Dedifferentiated amniotic fluid mesenchymal stem cell (primary cell): ENCODE data around the gene CLCN6.

Source experiments
- DNase-seq: peaks from one replicate; pipeline ENCODE4 v3.0.0-alpha.2; 2016; ENCODE audit errors: extremely low spot score

The CLCN6 gene

GRCh38 chr1:11831945-11832725 is 26.1 kb downstream of the CLCN6 start:
- no peak for DNase-seq

GRCh38 chr1:11833497-11833896 is 27.5 kb downstream of the CLCN6 start:
- DNase-seq: no peak

DNA sequence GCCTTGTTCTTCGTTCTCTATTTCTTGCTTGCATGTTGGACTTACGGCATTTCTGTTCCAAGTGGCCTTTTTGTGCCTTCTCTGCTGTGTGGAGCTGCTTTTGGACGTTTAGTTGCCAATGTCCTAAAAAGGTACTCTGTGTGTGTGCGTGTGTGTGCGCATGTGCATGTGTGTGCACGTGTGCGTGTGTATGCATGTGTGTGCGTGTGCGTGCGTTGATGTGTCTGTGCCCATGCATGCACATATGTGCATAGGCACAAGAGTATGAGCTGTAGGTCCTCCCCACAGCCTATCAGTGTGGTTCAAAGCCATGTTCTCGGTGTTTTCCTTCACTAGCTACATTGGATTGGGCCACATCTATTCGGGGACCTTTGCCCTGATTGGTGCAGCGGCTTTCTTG is 27.9 kb downstream of the CLCN6 start:
- DNase-seq: no peak

DNA sequence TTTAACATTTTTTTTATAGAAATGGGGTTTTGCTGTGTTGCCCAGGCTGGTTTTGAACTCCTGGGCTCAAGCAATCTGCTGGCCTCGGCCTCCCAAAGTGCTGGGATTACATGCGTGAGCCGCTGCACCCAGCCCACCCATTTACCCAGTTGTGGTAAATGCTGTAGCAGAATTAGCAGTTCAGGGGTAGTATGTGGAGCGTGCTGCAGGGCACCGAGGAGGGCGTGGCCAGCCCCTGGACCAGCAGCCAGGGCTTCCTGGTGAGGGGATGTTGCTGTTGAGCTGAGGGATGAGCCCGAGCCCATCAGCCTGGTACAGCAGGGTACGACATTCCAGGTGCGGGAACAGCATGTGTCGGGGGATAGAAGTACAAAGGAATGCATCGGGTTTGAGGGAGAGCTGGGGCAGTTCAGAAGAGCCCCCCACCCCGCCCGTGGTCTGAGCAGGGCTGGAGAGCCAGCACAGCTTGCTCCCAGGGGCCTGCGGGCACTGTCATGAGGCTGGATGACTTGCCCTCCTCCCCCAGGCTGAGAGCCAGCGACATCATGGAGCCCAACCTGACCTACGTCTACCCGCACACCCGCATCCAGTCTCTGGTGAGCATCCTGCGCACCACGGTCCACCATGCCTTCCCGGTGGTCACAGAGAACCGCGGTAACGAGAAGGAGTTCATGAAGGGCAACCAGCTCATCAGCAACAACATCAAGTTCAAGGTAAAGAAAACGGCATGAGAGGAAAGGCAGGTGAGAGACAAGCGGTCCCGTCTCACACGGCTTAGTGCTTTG is 29.6 kb downstream of the CLCN6 start:
- DNase-seq: no peak

DNA sequence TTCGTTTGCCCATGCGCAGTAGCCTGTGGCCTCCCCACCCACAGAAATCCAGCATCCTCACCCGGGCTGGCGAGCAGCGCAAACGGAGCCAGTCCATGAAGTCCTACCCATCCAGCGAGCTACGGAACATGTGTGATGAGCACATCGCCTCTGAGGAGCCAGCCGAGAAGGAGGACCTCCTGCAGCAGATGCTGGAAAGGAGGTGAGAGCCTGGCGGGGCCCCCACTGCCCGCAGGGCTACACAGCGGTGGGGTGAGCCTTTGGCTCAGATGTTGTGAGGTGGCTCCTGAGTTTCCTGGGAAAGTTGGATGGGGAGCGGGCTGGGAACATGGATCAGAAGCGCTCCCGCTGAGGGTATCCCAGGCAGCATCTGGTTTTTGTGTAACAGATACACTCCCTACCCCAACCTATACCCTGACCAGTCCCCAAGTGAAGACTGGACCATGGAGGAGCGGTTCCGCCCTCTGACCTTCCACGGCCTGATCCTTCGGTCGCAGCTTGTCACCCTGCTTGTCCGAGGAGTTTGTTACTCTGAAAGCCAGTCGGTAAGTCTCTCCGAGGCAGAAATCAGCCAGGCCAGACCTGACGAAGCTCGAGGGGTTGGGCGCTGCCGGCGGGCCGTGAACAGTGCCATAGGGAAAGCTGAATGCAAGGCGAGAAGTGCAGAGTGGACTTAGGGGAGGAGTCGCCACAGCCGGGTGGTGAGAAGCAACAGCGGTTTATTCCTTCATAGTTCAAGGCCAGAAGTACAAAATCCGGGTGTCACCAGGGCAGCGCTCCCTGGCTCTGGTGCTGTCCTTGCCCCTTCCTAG is 31.2 kb downstream of the CLCN6 start:
- DNase-seq: no peak

DNA sequence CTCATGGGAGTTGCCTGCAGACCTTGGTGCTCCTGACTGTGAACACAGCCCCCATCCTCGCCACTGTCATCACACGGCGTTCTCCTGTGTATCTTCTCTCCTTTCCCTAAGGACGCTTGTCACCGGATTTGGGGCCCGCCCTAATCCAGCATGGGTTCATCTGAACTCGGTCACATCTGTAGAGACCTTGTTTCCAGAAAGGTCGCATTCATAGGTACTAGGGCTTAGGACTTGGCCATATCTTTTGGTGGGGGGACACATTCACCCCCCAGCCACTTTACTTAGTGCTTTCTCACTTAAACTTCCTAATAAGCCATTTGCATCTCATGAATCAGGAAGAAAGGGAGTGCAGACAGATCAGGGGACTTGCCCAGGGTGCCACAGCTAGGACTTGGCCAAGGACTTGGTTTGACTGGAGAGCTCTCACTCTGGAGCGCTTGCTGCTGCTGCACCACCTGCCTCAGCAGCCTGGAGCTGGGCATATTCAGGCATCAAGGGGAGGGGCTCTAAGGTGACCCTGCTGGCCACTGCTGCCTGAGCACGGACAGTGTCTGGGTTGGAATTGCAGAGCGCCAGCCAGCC is 31.9 kb downstream of the CLCN6 start:
- DNase-seq: no peak

DNA sequence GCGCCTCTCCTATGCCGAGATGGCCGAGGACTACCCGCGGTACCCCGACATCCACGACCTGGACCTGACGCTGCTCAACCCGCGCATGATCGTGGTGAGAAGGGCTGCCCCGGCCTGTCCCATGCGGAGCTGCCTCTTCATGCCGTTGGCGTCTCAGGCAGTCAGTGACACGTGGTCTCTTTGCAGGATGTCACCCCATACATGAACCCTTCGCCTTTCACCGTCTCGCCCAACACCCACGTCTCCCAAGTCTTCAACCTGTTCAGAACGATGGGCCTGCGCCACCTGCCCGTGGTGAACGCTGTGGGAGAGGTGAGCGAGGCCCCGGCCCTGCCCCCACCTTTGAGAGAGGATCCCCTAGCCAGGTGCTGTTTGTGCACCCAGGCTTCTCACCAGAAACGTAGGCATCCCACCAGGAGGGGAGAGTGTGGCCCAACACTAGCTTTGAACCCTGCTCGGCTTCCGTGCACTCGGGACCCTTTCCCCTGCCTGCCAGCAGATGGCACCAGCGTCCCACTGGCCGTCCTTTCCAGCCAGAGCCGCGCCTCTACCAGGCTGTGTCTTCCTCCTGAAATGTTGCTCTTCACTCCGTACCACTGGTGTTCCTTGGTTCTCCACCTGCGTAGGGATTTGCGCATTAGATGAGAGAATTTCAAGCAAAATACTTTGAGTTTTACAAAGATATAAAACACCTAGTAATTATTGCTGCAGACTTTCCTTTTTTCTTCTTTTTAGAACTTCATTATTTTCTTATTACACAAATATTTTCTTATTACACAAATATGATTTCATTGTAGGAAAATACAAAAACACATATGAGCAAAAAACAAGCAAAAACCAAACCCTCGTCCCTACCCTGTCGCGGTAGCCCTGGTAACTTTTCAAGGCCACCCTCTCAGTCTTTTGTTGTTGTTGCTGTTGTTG is 32.6 kb downstream of the CLCN6 start:
- peak; percentile 40 for DNase-seq

- no peak for DNase-seq
Measured at GRCh38 chr1:11839727-11840705, 34.0 kb downstream of the CLCN6 start.

DNA sequence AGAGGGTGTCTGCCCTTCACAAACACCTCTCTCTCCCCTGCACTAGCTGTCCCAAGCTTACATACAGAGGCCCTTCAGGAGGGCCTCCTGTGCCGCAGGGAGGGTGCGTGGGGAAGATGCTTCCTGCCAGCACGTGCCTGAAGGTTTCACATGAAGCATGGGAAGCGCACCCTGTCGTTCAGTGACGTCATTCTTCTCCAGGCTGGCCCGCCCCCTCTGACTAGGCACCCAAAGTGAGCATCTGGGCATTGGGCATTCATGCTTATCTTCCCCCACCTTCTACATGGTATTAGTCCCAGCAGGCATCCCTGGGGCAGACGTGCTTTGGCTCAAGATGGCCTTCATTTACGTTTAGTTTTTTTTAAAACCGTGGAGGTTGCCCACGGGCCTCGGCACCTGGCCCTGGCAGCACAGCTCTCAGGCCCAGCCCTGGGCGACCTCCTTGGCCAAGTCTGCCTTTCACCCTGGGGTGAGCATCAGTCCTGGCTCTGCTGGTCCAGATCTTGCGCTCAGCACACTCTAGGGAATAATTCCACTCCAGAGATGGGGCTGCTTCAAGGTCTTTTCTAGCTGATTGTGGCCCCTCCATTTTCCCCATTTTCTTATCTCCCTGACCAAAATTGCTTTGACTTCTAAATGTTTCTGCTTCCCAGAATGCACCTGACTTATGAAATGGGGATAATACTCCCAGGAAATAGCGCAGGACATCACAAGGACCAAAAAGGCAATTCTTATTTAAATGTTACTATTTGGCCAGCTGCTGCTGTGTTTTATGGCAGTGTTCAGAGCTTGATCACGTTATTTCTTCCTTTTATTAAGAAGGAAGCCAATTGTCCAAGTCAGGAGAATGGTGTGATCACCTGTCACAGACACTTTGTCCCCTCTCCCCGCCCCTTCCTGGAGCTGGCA is 35.5 kb downstream of the CLCN6 start:
- DNase-seq: no peak

GRCh38 chr1:11842154-11843041 is 36.4 kb downstream of the CLCN6 start:
- no peak for DNase-seq

GRCh38 chr1:11845641-11846335 is 39.8 kb downstream of the CLCN6 start:
- no peak for DNase-seq

DNA sequence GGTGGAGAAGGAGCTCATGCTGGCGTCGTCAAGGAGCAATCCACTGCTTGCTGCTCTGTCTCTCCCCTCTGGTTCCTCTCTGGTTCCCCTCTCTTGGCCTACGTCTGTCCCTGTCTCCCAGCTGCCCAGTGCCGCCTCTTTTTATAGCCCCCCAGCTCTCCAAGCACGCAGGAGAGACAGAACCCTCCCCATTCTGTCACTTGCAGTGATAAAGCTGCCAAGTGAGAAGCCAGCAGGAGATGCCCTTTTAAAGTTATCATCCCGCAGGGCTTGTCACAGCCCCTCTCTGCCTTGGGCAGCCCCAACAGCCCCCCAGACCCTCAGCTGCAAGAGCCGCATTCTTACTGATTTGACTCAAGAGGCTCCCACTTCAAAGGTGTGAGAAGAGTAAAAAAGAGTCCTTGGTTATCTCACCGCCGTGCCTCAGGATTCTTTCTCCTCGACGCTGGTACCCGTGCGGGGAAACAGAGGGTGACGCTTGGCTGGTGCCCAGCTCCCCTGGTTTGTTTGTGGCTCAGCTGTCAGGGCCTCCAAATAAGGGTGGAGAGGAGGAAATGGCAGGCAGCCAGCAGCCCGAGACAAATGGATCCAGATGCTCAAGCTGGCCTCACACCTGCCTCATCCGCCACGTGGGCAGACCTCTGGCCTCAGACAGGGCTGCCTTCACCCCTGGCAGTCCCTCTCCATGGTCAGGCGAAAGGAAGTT is 41.8 kb downstream of the CLCN6 start, which contains the start of gene NPPA:
TSS of gene NPPA (minus strand) at position 117 of the 706 bp plus-strand sequence. CDS start at position 18, 99 bp downstream.
- DNase-seq: no peak

- DNase-seq: no peak
Measured at GRCh38 chr1:11848373-11848700, 42.3 kb downstream of the CLCN6 start.

DNA sequence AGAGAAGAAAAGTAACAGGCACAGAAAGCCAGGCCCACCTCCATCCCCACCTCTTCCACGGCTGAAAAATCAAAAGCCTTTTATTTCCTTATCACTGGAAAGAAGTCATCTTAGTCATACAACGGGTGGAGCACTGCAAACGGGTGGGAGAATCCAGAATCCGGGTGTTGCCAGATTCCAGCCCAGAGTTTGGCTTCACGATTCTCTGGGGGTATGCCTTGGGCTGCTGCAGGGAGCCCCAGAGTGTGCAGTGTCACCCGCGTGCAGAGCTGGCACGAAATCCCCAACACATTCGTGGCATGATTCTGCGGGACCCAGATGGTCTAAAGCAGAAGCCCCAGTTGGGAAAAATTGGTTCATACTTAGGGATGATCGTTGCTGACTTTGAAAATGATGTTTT is 44.2 kb downstream of the CLCN6 start:
- no peak for DNase-seq

DNA sequence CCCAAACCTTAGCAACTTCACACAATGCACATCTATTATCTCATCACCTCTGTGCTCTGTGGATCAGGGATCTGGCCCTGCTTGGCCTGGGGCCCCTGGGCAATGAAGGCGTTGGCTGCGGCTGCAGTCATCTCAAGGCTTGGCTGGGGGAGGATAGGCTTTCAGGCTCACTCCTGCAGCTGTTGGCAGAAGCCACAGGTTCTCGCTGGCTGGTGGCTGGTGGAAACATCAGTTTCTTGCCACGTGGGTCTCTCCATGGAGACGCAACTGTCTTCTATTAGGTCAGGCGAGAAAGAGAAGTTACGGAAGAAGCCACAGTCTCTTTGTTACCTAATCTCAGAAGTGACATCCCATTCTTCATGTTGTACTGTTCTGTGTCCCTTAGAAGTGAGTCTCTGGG is 45.2 kb downstream of the CLCN6 start:
- DNase-seq: no peak

DNA sequence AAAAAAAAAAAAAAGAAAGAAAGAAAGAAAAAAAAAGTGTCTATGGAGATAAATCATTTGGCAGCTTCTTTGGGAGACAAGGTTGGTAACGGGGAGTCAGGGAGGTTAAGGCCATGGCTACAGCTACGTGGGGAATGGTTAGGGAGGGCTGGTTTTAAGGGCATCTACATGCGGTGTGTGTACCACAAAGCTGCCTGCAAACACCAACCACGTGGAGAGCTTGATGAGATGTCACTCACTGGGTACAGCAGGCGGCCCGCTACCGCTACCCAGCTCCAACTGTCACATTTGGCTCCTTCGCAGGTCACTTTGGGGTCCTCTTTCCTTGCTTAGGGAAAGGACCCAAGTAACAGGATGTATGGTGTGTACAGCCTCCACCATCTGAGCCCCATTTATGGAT is 48.5 kb downstream of the CLCN6 start:
- DNase-seq: no peak
